ENCODE data around the gene DST.
"Not testable (repeated sequence)": the region's sequence is repeated elsewhere in the genome, so short reads cannot be mapped to it uniquely, and the experiment has no call there.

DST gene

GRCh38 chr6:56684342-56685101 lies 41.8 kb upstream of the DST start:
- peaks cover 27% of the 10 kb centered on the region for H3K4me1 ChIP-seq (ENCODE audit: control insufficient read depth, insufficient read depth, low read length)
- no peak overlapping the region for H3K9ac ChIP-seq (ENCODE audit: low read length)
- no peaks in the 10 kb centered on the region for H3K27me3 ChIP-seq (ENCODE audit: control insufficient read depth, insufficient read depth, low read length)
- H3K36me3 ChIP-seq (ENCODE audit: control insufficient read depth, insufficient read depth, low read length): no peaks in the 10 kb centered on the region
- H3K4me3 ChIP-seq (ENCODE audit: low read length): no peak overlapping the region
- no peaks in the 10 kb centered on the region for H3K9me3 ChIP-seq (ENCODE audit: control insufficient read depth, low read length)

- Histone ChIP-seq H3K9me3 (ENCODE audit: control insufficient read depth, low read length) (no peaks in the 10 kb centered on the region), H3K36me3 (ENCODE audit: control insufficient read depth, insufficient read depth, low read length) (no peaks in the 10 kb centered on the region), H3K27me3 (ENCODE audit: control insufficient read depth, insufficient read depth, low read length) (no peaks in the 10 kb centered on the region), H3K4me1 (ENCODE audit: control insufficient read depth, insufficient read depth, low read length) (peaks cover 23% of the 10 kb centered on the region), H3K9ac (ENCODE audit: low read length) (no peak overlapping the region), H3K4me3 (ENCODE audit: low read length) (no peak overlapping the region)
These were observed 41.2 kb upstream of the DST start for GRCh38 chr6:56683882-56684281.

GRCh38 chr6:56682635-56683034 lies 39.9 kb upstream of the DST start:
- H3K4me3 ChIP-seq (ENCODE audit: low read length): no peak overlapping the region
- H3K9ac ChIP-seq (ENCODE audit: low read length): no peak overlapping the region
- H3K4me1 ChIP-seq (ENCODE audit: control insufficient read depth, insufficient read depth, low read length): peaks cover 17% of the 10 kb centered on the region
- no peaks in the 10 kb centered on the region for H3K27me3 ChIP-seq (ENCODE audit: control insufficient read depth, insufficient read depth, low read length)
- no peaks in the 10 kb centered on the region for H3K36me3 ChIP-seq (ENCODE audit: control insufficient read depth, insufficient read depth, low read length)
- H3K9me3 ChIP-seq (ENCODE audit: control insufficient read depth, low read length): no peaks in the 10 kb centered on the region

DNA sequence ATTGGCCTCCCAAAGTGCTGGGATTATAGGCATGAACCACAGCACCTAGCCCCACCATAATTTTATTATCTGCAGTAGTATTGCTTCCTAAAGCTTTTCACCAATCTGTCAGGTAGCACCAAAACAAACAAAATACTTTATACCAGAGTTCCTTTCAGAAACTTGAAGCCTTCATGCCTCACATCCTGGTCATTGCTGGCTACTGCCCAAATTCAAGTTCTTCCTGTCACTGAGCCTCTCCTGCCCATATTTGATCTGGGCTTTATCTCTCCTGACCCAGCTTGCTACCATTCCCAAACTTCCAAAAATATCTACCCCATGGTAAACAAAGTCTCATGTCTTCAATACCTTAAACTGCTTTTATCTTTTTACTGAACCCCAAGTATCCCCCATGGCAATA lies 34.9 kb upstream of the DST start:
- H3K9me3 ChIP-seq (ENCODE audit: control insufficient read depth, low read length): no peaks in the 10 kb centered on the region
- no peaks in the 10 kb centered on the region for H3K36me3 ChIP-seq (ENCODE audit: control insufficient read depth, insufficient read depth, low read length)
- H3K4me1 ChIP-seq (ENCODE audit: control insufficient read depth, insufficient read depth, low read length): no peaks in the 10 kb centered on the region
- H3K4me3 ChIP-seq (ENCODE audit: low read length): no peak overlapping the region
- H3K9ac ChIP-seq (ENCODE audit: low read length): no peak overlapping the region
- H3K27me3 ChIP-seq (ENCODE audit: control insufficient read depth, insufficient read depth, low read length): no peaks in the 10 kb centered on the region

DNA sequence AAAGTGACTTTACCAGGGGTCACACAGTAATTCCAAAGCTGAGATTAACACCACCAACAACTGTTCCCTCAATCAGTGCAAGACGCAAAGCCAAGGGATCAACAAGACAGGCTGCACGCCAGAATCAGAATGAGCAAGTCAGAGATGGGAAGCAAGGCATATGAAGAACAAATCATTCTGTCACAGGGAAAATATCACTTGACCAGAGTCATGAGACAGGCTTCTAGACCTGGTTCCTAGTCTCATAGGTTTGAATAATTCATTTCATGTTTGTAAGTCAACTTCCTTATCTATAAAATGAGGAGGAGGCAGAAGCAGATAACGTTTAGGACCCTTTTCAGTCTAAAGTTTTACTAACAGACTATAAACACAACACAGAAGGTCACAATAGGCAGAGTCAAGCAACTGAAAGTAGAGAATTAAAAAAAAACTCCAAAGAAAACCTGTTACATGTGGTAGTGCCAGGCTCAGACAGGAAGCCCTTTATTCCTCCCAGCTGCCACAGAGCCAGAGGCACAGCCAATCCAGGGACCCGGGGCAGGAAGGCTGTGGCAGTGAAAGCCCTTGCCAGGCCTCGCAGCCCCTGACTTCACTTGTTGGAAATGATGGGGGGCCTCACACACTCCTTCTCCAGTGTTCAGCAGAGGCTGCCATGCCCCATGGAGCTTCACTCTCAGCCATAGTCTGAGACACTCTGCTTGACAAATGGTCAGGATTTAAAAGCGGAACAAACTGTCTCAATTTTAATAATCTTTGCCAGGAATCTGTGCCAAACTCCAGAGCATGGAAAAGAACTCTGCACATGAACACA lies 29.2 kb upstream of the DST start:
- H3K27me3 ChIP-seq (ENCODE audit: control insufficient read depth, insufficient read depth, low read length): no peaks in the 10 kb centered on the region
- H3K4me1 ChIP-seq (ENCODE audit: control insufficient read depth, insufficient read depth, low read length): peaks cover 14% of the 10 kb centered on the region
- no peaks in the 10 kb centered on the region for H3K36me3 ChIP-seq (ENCODE audit: control insufficient read depth, insufficient read depth, low read length)
- H3K9me3 ChIP-seq (ENCODE audit: control insufficient read depth, low read length): no peaks in the 10 kb centered on the region
- peak overlapping the region; percentile 50 for H3K9ac ChIP-seq (ENCODE audit: low read length)
- H3K4me3 ChIP-seq (ENCODE audit: low read length): no peak overlapping the region

- H3K27me3 ChIP-seq (ENCODE audit: control insufficient read depth, insufficient read depth, low read length): no peaks in the 10 kb centered on the region
- no peaks in the 10 kb centered on the region for H3K9me3 ChIP-seq (ENCODE audit: control insufficient read depth, low read length)
- H3K4me1 ChIP-seq (ENCODE audit: control insufficient read depth, insufficient read depth, low read length): peaks cover 17% of the 10 kb centered on the region
- H3K36me3 ChIP-seq (ENCODE audit: control insufficient read depth, insufficient read depth, low read length): no peaks in the 10 kb centered on the region
- no peak overlapping the region for H3K4me3 ChIP-seq (ENCODE audit: low read length)
- H3K9ac ChIP-seq (ENCODE audit: low read length): no peak overlapping the region
These were observed 28.5 kb upstream of the DST start for GRCh38 chr6:56671160-56671559.

DNA sequence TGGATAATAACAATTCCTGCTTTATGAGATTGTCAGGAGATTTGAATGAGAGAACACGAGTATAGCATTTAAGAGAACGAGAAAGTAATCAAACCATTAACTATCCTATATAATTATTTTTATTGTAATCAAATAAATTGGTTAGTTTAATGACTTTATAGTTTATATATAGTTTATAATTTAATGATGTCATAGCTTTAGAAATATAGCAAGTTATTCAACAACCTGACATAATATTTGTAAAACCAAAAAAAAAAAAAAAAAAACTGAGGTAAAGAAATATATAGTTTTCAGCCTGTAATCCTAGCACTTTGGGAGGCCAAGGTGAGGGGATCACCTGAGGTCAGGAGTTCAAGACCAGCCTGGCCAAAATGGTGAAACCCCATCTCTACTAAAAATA lies 26.4 kb upstream of the DST start:
- H3K4me1 ChIP-seq (ENCODE audit: control insufficient read depth, insufficient read depth, low read length): peaks cover 23% of the 10 kb centered on the region
- no peaks in the 10 kb centered on the region for H3K9me3 ChIP-seq (ENCODE audit: control insufficient read depth, low read length)
- H3K9ac ChIP-seq (ENCODE audit: low read length): no peak overlapping the region
- H3K4me3 ChIP-seq (ENCODE audit: low read length): no peak overlapping the region
- H3K36me3 ChIP-seq (ENCODE audit: control insufficient read depth, insufficient read depth, low read length): no peaks in the 10 kb centered on the region
- no peaks in the 10 kb centered on the region for H3K27me3 ChIP-seq (ENCODE audit: control insufficient read depth, insufficient read depth, low read length)

GRCh38 chr6:56668158-56668557 lies 25.5 kb upstream of the DST start:
- Histone ChIP-seq H3K9ac (ENCODE audit: low read length) (no peak overlapping the region), H3K27me3 (ENCODE audit: control insufficient read depth, insufficient read depth, low read length) (no peaks in the 10 kb centered on the region), H3K4me1 (ENCODE audit: control insufficient read depth, insufficient read depth, low read length) (peaks cover 24% of the 10 kb centered on the region)

DNA sequence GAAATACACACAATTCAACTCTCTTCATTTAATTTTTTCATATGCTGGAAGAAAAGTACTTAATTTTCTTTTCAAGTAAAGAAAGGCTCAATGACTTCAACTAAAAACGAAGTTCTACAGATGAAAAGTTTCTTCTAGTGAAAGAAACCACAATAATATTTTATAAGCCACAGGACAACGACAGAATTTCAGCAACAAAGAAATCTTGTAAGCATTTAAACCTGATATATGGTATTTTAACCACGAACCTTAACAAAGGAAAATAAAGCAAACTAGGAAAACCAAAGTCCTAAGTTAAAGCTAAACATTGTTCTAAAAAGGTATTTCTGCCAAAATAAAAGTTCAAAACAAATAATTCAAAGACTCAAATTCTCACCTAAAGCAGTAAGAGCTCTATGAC lies 24.6 kb upstream of the DST start:
- Histone ChIP-seq H3K9me3 (ENCODE audit: control insufficient read depth, low read length) (no peaks in the 10 kb centered on the region), H3K4me1 (ENCODE audit: control insufficient read depth, insufficient read depth, low read length) (peaks cover 24% of the 10 kb centered on the region), H3K4me3 (ENCODE audit: low read length) (no peak overlapping the region), H3K9ac (ENCODE audit: low read length) (no peak overlapping the region), H3K36me3 (ENCODE audit: control insufficient read depth, insufficient read depth, low read length) (no peaks in the 10 kb centered on the region), H3K27me3 (ENCODE audit: control insufficient read depth, insufficient read depth, low read length) (no peaks in the 10 kb centered on the region)

More at GRCh38 chr6:56668158-56668557, 25.5 kb upstream of the DST start:
- H3K36me3 ChIP-seq (ENCODE audit: control insufficient read depth, insufficient read depth, low read length): no peaks in the 10 kb centered on the region
- no peak overlapping the region for H3K4me3 ChIP-seq (ENCODE audit: low read length)
- H3K9me3 ChIP-seq (ENCODE audit: control insufficient read depth, low read length): no peaks in the 10 kb centered on the region

DNA sequence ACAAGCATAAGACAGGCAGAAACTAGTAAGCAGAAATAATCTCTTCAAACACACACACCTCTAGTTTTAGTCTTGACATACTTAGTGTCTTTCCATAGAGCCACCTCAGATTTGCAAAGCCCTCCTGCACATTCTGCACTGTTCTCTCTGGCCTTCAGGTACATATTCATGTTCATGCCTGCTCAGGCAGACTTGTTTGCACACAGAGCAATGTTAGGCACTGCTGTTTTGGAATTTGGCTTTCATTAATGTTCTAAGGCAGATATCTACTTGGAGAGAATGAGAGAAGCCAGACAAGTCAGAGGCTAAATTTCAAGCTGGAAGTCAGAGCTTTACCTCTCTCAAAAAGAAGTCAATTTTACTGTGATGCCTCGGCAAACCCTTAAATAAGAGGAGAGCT lies 21.3 kb upstream of the DST start:
- peaks cover 10% of the 10 kb centered on the region for H3K4me1 ChIP-seq (ENCODE audit: control insufficient read depth, insufficient read depth, low read length)
- H3K9me3 ChIP-seq (ENCODE audit: control insufficient read depth, low read length): no peaks in the 10 kb centered on the region
- no peaks in the 10 kb centered on the region for H3K27me3 ChIP-seq (ENCODE audit: control insufficient read depth, insufficient read depth, low read length)
- no peaks in the 10 kb centered on the region for H3K36me3 ChIP-seq (ENCODE audit: control insufficient read depth, insufficient read depth, low read length)
- no peak overlapping the region for H3K4me3 ChIP-seq (ENCODE audit: low read length)
- no peak overlapping the region for H3K9ac ChIP-seq (ENCODE audit: low read length)

DNA sequence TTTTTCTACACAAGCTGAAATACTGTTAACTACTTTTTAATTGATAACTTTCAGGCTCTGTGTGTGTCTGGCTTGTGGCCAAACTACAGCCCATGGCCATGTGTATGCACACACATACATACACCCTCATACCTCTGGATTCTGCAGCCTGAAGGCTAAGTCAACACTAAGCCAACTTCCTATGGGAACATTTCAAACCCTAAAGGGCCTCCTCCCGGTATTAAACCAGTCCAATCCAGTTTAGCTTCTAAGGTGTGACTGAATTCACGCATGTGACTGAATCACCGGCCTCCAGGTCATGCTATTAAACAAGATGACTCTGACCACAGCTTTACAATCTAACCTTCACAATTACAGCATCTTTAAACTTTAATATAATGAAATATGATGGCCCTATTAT lies 20.7 kb upstream of the DST start:
- peaks cover 10% of the 10 kb centered on the region for H3K4me1 ChIP-seq (ENCODE audit: control insufficient read depth, insufficient read depth, low read length)
- H3K27me3 ChIP-seq (ENCODE audit: control insufficient read depth, insufficient read depth, low read length): no peaks in the 10 kb centered on the region
- no peaks in the 10 kb centered on the region for H3K36me3 ChIP-seq (ENCODE audit: control insufficient read depth, insufficient read depth, low read length)
- no peak overlapping the region for H3K4me3 ChIP-seq (ENCODE audit: low read length)
- H3K9ac ChIP-seq (ENCODE audit: low read length): no peak overlapping the region
- no peaks in the 10 kb centered on the region for H3K9me3 ChIP-seq (ENCODE audit: control insufficient read depth, low read length)

DNA sequence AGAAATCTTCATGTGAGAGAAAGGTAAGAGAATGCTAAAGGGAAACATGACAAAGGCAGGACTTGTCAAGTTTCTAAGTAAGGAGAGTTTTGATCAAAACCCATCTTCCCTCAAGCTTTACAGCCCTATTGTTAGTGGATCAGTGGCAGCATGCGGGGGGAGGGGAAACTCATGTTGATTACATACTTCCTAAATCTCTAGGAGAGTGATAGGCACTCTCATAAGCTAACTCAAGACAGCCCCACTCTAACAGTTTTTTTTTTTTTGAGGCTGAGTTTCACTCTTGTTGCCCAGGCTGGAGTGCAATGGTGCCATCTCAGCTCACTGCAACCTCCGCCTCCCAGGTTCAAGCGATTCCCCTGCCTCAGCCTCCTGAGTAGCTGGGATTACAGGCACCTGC lies 18.6 kb upstream of the DST start:
- H3K27me3 ChIP-seq (ENCODE audit: control insufficient read depth, insufficient read depth, low read length); H3K9me3 ChIP-seq (ENCODE audit: control insufficient read depth, low read length); H3K9ac ChIP-seq (ENCODE audit: low read length); H3K4me3 ChIP-seq (ENCODE audit: low read length); H3K36me3 ChIP-seq (ENCODE audit: control insufficient read depth, insufficient read depth, low read length): not testable (repeated sequence)
- peaks cover 13% of the 10 kb centered on the region for H3K4me1 ChIP-seq (ENCODE audit: control insufficient read depth, insufficient read depth, low read length)
